Fibroblast of pulmonary artery (primary cell): ENCODE results near the gene ZBED4.

Experiments used
- DNase-seq: peaks from one replicate; pipeline ENCODE4 v3.0.0-alpha.2; 2010; ENCODE audit warnings: low read depth
- H3K4me3 ChIP-seq: replicated peaks from 2 replicates; pipeline ENCODE4 v1.5.1; 2011; ENCODE audit warnings: low read depth, mild to moderate bottlenecking, control low read depth, low read length, moderate library complexity
- CTCF ChIP-seq: IDR thresholded peaks from 2 replicates; pipeline ENCODE4 v1.5.1; 2011; ENCODE audit warnings: mild to moderate bottlenecking, control low read depth, low read length, inconsistent platforms; ENCODE audit errors: missing control alignments

Gene ZBED4

DNA sequence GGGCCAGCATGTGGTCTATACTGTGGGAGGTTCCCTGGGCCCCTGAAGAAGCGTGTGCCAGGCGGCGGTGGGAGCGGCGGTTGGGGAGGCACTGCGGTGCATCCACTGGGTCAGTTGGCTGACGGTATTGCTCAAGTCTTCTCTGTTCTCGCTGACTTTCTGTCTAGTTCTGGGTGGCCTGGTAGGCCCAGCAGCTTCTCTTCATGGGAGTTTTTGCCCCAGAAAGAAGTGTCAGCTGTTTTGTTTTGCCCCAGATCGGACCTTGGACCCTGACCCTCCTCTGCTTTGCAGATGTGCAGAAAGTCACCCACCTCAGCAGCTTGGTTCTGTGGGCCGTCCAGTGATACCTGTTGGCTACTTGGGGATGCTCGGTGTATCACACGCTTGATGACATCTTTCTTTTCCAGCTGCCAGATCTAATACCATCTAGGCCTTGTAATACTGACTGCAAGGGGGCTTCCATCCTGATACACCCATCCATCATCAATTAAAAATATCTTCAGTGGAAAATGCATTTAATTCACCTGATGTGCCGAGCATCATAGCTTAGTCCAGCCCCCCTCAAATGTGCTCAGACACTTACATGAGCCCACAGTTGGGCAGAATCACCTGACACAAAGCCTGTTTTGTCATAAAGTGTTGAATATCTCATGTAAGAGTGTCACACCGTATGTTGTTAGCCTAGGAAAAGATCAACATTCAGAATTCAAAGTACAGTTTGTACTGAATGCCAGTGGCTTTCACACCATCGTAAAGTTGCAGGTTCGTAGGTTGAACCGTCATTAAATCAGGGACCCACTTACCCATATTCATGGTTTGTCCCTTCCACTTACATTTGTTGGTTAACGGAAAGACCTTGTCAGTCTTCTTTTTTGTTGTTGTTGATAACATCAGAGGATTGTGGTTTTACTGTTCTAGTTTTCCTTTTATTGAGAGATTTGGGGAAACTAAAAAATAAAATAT lies 13.9 kb downstream of the ZBED4 start:
- no peak for TF ChIP-seq CTCF
- DNase-seq = no peak
- H3K4me3 ChIP-seq = no peak overlapping the region

DNA sequence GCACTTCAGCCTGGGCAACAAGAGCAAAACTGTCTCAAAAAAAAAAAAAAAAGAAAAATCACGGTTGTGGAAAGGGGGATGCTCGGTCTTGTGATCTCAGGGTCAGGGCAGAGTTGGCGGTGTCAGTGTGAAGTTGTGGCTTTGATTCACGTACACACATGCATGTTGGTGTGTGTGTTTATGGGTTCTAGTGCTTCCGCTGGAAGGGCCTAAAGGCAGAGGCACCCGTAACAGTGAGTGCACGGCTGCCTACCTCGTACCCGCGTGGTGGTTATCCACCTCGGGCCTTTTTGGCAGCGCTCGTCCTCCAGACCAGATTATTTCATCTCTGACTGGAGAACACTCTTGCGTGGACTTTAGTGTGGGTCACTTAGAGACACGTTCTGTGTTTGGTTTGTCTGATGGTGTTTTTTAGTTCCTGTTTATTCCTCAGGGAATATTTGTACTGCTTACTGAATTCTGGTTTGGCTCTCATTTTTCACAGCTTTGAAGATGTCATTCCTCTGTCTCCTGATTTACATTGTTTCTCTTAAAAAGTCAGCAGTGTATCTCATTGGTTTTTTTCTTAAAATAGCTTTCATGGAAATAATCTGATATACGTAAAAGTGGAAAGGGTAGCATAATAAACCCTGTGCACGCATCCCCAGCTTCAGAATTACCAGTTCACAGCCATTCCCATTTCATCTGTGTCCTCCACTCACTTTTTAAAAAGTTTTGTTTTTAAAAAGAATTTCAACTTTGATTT lies 15.6 kb downstream of the ZBED4 start:
- TF ChIP-seq CTCF = no peak
- no peak for DNase-seq
- no peak overlapping the region for H3K4me3 ChIP-seq

DNA sequence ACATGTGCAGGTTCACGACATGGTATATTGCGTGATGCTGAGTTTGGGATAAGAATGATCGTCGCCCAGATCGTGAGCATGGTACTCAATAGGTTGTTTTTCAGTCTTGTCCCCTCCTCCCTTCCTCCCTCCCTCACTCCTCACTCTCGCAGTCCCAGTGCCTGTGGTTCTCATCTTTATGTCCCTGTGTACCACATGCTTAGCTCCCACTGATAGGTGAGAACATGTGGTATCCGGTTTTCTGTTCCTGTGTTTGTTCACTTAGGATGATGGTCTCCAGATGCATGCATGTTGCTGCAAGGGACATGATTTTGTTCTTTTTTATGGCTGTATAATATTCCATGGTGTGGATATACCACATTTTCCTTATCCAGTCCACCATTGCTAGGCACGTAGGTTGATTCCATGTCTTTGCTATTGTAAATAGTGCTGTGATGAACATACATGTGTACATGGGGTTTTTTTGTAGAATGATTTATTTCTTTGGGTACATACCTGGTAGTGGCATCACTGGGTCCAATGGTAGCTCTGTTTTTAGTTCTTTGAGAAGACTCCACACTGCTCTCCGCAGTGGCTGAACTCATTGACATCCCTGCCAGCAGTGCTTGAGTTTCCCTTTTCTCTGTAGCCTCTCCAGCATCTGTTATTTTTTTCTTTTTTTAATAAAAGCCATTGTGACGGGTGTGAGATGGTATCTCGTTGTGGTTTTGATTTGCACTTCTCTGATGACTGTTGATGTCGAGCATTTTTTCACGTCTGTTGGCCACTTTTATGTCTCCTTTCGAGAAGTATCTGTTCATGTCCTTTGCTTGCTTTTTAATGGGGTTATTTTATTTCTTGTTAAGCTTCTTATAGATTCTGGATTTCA lies 16.4 kb downstream of the ZBED4 start:
- H3K4me3 ChIP-seq = no peak overlapping the region
- TF ChIP-seq CTCF = no peak
- no peak for DNase-seq

DNA sequence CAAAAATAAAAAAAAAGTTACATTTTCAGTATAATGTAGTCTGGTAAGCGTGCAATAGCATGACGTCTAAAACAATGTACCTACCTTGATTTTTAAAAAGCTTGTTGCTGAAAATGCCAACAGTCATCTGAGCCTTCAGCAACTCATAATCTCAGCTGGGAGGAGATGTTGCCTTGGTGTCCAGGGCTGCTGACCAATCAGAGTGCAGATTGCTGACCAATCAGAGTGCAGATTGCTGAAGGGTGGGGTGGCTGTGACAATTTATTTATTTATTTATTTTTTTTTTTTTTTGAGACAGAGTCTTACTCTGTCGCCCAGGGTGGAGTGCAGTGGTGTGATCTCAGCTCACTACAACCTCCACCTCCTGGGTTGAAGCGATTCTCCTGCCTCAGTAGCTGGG lies 17.8 kb downstream of the ZBED4 start:
- H3K4me3 ChIP-seq = no peak overlapping the region
- no peak for DNase-seq
- TF ChIP-seq CTCF = no peak

DNA sequence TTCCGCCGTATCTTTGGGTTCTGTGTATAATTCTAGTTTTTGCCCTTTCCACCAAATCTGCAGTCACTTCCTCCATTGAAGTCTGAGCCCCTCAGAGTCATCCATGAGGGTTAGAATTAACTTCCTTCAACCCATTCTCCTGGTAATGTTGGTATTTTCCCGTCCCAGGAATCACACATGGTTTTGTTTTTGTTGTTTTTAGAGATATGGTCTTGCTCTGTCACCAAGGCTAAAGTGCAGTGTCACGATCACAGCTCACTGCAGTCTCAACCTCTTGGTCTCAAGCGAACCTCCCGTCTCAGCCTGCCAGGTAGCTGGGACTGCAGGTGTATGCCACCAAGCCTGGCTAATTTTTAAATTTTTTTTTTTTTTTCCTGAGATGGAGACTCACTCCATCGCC lies 18.7 kb downstream of the ZBED4 start:
- no peak overlapping the region for H3K4me3 ChIP-seq
- TF ChIP-seq CTCF = no peak
- no peak for DNase-seq

DNA sequence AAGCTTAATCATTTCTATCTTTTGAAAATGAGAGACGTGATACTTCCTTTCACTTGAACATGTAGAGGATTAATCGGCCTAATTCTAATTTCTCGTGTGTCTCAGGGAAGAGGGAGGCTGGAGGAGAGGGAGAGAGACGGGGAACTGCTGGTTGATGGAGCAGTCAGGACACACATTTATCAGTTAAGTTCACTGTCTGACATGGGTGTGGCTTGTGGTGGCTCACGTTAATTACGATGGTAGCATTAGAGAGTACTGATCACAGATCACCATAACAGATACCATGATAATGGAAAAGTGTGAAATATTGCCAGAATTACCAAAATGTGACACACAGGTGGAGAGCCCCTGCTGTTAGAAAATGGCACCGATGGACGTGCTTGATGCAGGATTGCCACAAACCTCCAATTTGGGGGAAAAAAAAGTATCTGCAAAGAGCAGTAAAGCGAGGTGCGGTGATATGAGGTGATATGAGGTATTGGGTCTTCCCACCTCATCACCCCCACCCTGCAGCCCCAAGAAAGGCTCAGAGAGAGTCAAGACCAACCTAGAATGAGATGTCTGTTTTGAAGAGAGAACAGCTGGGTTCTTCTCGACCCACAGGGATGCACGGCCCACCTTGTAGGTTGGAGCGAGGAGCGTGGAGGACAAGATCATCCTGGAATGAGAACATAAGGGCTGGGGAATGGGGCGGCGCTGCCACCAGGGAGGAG lies 19.7 kb downstream of the ZBED4 start:
- H3K4me3 ChIP-seq = no peak overlapping the region
- no peak for DNase-seq
- TF ChIP-seq CTCF = no peak
